ENCODE results near the gene RIPPLY3. TPM values are rescaled to one million over a fixed set of nuclear protein-coding genes. Genes with fewer than 3 reads are reported as not detected.

RIPPLY3 gene
- total RNA-seq, 4 donors from 2014 or later, result not detected

DNA sequence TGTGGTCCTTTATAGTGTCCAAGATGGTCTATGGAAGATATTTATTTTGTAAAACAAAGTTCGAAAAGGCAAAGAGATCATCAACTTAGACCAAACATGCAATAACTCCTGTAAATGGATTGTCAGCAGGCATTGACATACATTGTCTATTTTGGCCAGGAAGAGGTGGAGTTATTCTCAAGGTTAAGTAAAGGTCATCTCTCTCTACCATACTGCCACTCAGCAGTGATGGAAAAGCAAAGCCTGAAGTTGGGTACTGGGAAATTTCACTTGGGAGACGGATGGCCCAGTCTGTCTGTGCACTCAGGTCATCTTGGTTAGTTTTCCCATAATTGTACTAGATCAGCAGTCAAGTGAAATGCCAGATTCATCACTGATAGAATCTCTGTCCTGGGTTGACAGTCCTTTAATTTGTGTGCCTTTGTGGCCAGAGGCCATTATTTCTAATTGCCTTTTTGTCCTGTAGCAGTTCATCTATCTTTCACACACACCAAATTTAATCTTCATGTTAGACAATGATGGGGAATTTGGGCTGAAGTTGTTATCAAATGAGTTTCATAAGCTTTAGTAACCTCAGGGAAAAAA lies 48.9 kb downstream of the RIPPLY3 start:
- H3K9me3 ChIP-seq, result no peaks in the 10 kb centered on the region
- no peak overlapping the region for H3K27ac ChIP-seq
- H3K4me3 ChIP-seq, result no peak overlapping the region
- in situ Hi-C loops (cut with MboI; ENCODE audit: low sequenced_read_pairs in 4 of 4), result no loop called here
- H3K27me3 ChIP-seq, result no peaks in the 10 kb centered on the region
- no peak for ATAC-seq
- no peak for DNase-seq
- intact Hi-C loops (cut with DNase I; ENCODE audit: low total_unique reads), result no loop called here
- no peaks in the 10 kb centered on the region for H3K4me1 ChIP-seq
- TF ChIP-seq POLR2A (IDR thresholded peaks at IDR 0.05), result no peak
- TF ChIP-seq, protein P1, sequence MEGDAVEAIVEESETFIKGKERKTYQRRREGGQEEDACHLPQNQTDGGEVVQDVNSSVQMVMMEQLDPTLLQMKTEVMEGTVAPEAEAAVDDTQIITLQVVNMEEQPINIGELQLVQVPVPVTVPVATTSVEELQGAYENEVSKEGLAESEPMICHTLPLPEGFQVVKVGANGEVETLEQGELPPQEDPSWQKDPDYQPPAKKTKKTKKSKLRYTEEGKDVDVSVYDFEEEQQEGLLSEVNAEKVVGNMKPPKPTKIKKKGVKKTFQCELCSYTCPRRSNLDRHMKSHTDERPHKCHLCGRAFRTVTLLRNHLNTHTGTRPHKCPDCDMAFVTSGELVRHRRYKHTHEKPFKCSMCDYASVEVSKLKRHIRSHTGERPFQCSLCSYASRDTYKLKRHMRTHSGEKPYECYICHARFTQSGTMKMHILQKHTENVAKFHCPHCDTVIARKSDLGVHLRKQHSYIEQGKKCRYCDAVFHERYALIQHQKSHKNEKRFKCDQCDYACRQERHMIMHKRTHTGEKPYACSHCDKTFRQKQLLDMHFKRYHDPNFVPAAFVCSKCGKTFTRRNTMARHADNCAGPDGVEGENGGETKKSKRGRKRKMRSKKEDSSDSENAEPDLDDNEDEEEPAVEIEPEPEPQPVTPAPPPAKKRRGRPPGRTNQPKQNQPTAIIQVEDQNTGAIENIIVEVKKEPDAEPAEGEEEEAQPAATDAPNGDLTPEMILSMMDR (IDR thresholded peaks at IDR 0.05 in 4 of 5, conservative IDR thresholded peaks at IDR 0.05 in 1 of 5), result no peak
- H3K36me3 ChIP-seq, result no peaks in the 10 kb centered on the region

DNA sequence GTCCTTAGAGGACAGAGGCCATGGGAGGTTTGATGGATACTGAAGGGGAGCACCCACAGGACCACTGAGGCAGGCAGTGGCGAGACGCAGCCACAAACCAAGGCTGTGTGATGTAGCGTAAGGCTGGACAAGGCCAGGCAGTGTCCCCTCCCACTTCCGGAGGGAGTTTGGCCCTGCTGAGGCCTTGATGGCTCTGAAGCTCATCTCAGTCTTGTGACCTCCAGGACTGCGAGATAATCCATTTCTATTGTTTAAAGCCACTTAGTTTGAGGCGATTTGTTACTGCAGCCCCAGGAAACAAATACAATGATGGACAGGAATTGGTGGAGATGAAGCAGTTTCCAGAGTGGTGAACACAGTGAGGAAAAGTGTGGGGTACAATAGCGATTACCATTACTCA lies 51.1 kb downstream of the RIPPLY3 start:
- H3K4me3 ChIP-seq, result no peak overlapping the region
- TF ChIP-seq, protein P1 (IDR thresholded peaks at IDR 0.05 in 4 of 5, conservative IDR thresholded peaks at IDR 0.05 in 1 of 5), result no peak
- TF ChIP-seq POLR2A (IDR thresholded peaks at IDR 0.05), result no peak
- in situ Hi-C loops (cut with MboI; ENCODE audit: low sequenced_read_pairs in 4 of 4) (no loop called here), intact Hi-C loops (cut with DNase I; ENCODE audit: low total_unique reads) (no loop called here)
- no peaks in the 10 kb centered on the region for H3K9me3 ChIP-seq
- H3K27ac ChIP-seq, result no peak overlapping the region
- H3K36me3 ChIP-seq, result no peaks in the 10 kb centered on the region
- DNase-seq, result no peak
- no peak for ATAC-seq
- H3K4me1 ChIP-seq, result no peaks in the 10 kb centered on the region
- no peaks in the 10 kb centered on the region for H3K27me3 ChIP-seq

DNA sequence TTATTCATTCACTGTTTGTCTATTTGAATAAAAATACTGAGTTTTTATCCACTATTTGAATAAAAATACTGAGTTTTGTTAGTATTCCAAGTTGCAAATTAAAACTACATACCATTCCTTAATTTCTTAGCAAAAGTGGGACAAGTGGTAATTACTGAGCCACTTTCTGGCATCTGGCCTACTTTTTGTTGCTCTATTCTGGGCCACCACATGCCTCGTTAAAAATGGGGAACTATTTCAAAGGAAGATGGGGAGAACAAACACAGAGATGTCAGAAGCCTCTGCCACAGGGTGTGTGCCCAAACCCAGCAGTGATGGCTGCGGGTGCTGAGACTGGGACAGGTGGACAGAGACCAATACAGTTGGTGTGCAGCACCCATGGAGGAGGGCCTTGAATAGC lies 51.8 kb downstream of the RIPPLY3 start:
- H3K36me3 ChIP-seq, result no peaks in the 10 kb centered on the region
- ATAC-seq, result no peak
- H3K4me1 ChIP-seq, result no peaks in the 10 kb centered on the region
- in situ Hi-C loops (cut with MboI; ENCODE audit: low sequenced_read_pairs in 4 of 4) (no loop called here), intact Hi-C loops (cut with DNase I; ENCODE audit: low total_unique reads) (no loop called here)
- no peak overlapping the region for H3K27ac ChIP-seq
- H3K9me3 ChIP-seq, result no peaks in the 10 kb centered on the region
- H3K4me3 ChIP-seq, result no peak overlapping the region
- no peak for DNase-seq
- no peaks in the 10 kb centered on the region for H3K27me3 ChIP-seq
- TF ChIP-seq, protein P1 (IDR thresholded peaks at IDR 0.05 in 4 of 5, conservative IDR thresholded peaks at IDR 0.05 in 1 of 5), result no peak
- TF ChIP-seq POLR2A (IDR thresholded peaks at IDR 0.05), result no peak

DNA sequence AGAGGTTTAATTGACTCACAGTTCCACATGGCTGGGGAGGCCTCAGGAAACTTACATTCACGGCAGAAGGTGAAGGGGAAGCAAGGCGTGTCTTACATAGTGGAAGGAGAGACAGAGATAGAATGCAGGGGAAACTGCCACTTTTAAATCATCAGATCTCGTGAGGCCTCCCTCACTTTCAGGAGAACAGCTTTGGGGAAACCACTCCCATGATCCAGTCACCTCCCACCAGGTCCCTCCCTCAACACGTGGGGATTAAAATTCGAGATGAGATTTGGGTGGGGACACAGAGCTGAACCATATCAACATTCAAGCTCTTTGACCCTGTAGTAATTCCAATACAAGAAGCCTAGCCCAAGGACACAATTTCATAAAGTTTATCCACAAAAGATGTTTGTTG lies 52.7 kb downstream of the RIPPLY3 start:
- Histone ChIP-seq H3K36me3 (no peaks in the 10 kb centered on the region), H3K4me1 (no peaks in the 10 kb centered on the region), H3K27ac (no peak overlapping the region), H3K27me3 (no peaks in the 10 kb centered on the region), H3K9me3 (no peaks in the 10 kb centered on the region), H3K4me3 (no peak overlapping the region)
- intact Hi-C loops (cut with DNase I; ENCODE audit: low total_unique reads), result no loop called here
- ATAC-seq (no peak), DNase-seq (no peak)
- TF ChIP-seq POLR2A (IDR thresholded peaks at IDR 0.05), result no peak
- TF ChIP-seq, protein P1 (IDR thresholded peaks at IDR 0.05 in 4 of 5, conservative IDR thresholded peaks at IDR 0.05 in 1 of 5), result no peak
- in situ Hi-C loops (cut with MboI; ENCODE audit: low sequenced_read_pairs in 4 of 4), result no loop called here

DNA sequence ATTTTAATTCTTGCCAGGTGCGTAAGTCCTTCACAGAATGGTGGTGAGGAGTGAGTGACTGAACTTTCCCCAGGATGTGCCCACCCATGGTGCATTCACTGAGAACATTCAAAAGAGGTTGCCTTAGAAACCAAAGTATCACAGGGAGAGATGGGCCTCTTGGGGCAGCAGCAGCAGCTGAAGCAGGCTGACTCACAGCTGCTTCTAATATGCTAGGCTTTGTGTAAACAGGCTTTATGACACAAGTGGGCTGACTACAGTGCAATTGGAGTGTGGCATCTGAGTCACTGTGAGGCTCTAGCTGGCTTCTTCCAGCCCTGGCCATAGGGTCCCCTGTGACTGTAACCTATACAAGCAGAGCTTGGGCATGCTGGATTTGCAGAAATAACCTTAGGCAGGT lies 53.8 kb downstream of the RIPPLY3 start:
- in situ Hi-C loops (cut with MboI; ENCODE audit: low sequenced_read_pairs in 4 of 4), result no loop called here
- intact Hi-C loops (cut with DNase I; ENCODE audit: low total_unique reads), result no loop called here
- Histone ChIP-seq H3K27me3 (no peaks in the 10 kb centered on the region), H3K4me3 (no peak overlapping the region), H3K36me3 (peaks cover 0 to 8% of the 10 kb centered on the region in 2 donors), H3K27ac (no peak overlapping the region), H3K9me3 (no peaks in the 10 kb centered on the region), H3K4me1 (no peaks in the 10 kb centered on the region)
- DNase-seq (peak in 1 of 2 donors; percentile 41), ATAC-seq (peak; percentile 75 to 81)
- no peak for TF ChIP-seq POLR2A (IDR thresholded peaks at IDR 0.05)
- TF ChIP-seq, protein P1 (IDR thresholded peaks at IDR 0.05 in 4 of 5, conservative IDR thresholded peaks at IDR 0.05 in 1 of 5), result no peak
